Activated T-helper 2 cell treated with anti-CD3 and anti-CD28 coated beads, Interferon-gamma antibody, Interleukin-2, Interleukin-4, amounts not matched to agents 10 μg/mL and 5 μg/mL and 100 μg/mL, durations not matched to agents 14 hours and 24 hours and 36 hours (primary cell): ENCODE measurements around the gene PRSS23. TPM values are rescaled to one million over a fixed set of nuclear protein-coding genes. Genes with fewer than 3 reads are reported as not detected.
"Not testable (repeated sequence)": the region's sequence is repeated elsewhere in the genome, so short reads cannot be mapped to it uniquely, and the experiment has no call there.

Source experiments
- DNase-seq: peaks from one replicate; pipeline ENCODE4 v3.0.0; 2021; ENCODE audit warnings: low spot score
- H3K27ac Mint-ChIP-seq: one replicate; pipeline ENCODE4 v1.8.0; 2021; ENCODE audit warnings: mixed read lengths
- H3K27me3 Mint-ChIP-seq: one replicate; pipeline ENCODE4 v1.8.0; 2021; ENCODE audit warnings: low read depth, mixed read lengths
- H3K36me3 Mint-ChIP-seq: one replicate; pipeline ENCODE4 v1.8.0; 2021; ENCODE audit warnings: low read depth, mixed read lengths
- H3K4me1 Mint-ChIP-seq: one replicate; pipeline ENCODE4 v1.8.0; 2021; ENCODE audit warnings: low read depth, mixed read lengths
- H3K4me3 Mint-ChIP-seq: one replicate; pipeline ENCODE4 v1.8.0; 2021; ENCODE audit warnings: low read depth, mild to moderate bottlenecking, moderate library complexity, mixed read lengths
- H3K9me3 Mint-ChIP-seq: one replicate; pipeline ENCODE4 v1.8.0; 2021; ENCODE audit warnings: mixed read lengths
- intact Hi-C: fragments of 100-400 bp; cut with micrococcal nuclease; formaldehyde crosslinking; loops from one replicate; pipeline ENCODE4 v1.15.1; 2023
- total RNA-seq: library from RNA; stranded (reverse); gene quantifications from 2 replicates; pipeline ENCODE4 v1.2.3, GENCODE V29; 2022

The PRSS23 gene
- total RNA-seq, 1 donor from 2014 or later: 5.4 TPM

DNA sequence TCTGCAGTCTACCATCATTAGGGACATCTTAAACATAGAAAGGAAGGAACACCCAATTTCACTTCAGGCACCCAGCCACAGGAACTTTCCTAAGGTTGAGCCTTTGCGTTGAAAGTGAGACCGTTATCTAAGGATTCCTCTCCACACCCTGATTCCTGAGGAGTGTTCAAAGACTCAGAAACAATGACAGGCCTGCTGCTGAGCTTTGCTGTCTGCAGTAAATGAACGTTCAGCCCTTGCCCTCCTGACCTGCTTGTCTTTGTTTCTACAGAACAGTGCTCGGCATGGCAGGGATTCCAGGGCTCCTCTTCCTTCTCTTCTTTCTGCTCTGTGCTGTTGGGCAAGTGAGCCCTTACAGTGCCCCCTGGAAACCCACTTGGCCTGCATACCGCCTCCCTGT, 7.0 kb downstream of the PRSS23 start:
- H3K36me3 Mint-ChIP-seq: no peaks in the 10 kb centered on the region
- H3K4me1 Mint-ChIP-seq: peaks cover 44% of the 10 kb centered on the region
- peaks cover 23% of the 10 kb centered on the region for H3K27me3 Mint-ChIP-seq
- intact Hi-C loops: loop anchor here (2.0 to 10.0 kb wide), 8 partner anchors 227 to 1183 kb away; partner anchors contain the start of genes DLG2, PICALM, TMEM126B and TMEM135
- H3K27ac Mint-ChIP-seq: no peak overlapping the region
- H3K9me3 Mint-ChIP-seq: no peaks in the 10 kb centered on the region
- no peak overlapping the region for H3K4me3 Mint-ChIP-seq
- no peak for DNase-seq

DNA sequence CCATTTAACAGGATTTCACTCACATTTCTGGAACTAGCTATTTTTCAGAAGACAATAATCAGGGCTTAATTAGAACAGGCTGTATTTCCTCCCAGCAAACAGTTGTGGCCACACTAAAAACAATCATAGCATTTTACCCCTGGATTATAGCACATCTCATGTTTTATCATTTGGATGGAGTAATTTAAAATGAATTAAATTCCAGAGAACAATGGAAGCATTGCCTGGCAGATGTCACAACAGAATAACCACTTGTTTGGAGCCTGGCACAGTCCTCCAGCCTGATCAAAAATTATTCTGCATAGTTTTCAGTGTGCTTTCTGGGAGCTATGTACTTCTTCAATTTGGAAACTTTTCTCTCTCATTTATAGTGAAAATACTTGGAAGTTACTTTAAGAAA, 9.2 kb downstream of the PRSS23 start:
- Mint-ChIP-seq H3K9me3 (no peaks in the 10 kb centered on the region), H3K4me1 (peaks cover 26% of the 10 kb centered on the region), H3K27ac (no peak overlapping the region), H3K4me3 (no peak overlapping the region), H3K27me3 (peaks cover 17% of the 10 kb centered on the region), H3K36me3 (no peaks in the 10 kb centered on the region)
- intact Hi-C loops: loop anchor here (5.0 to 10.0 kb wide), 6 partner anchors 225 to 1185 kb away; partner anchors contain the start of genes DLG2, PICALM, TMEM126B and TMEM135
- no peak for DNase-seq

DNA sequence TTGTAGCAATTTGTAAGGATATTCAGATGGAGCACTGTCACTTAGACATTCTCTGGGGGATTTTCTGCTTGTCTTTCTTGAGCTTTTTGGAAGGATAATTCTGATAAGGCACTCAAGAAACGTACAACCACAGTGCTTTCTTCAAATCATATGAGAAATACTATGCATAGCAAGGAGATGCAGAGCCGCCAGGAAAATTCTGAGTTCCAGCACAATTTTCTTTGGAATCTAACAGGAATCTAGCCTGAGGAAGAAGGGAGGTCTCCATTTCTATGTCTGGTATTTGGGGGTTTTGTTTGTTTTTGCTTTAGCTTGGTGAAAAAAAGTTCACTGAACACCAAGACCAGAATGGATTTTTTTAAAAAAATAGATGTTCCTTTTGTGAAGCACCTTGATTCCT, 9.9 kb downstream of the PRSS23 start:
- Mint-ChIP-seq H3K36me3 (no peaks in the 10 kb centered on the region), H3K4me1 (peaks cover 19% of the 10 kb centered on the region), H3K9me3 (no peaks in the 10 kb centered on the region), H3K27me3 (peaks cover 16% of the 10 kb centered on the region), H3K27ac (no peak overlapping the region), H3K4me3 (no peak overlapping the region)
- no peak for DNase-seq
- intact Hi-C loops: loop anchor here (10.0 kb wide), 1 partner anchor 1215 kb away; no protein-coding TSS in a partner anchor

DNA sequence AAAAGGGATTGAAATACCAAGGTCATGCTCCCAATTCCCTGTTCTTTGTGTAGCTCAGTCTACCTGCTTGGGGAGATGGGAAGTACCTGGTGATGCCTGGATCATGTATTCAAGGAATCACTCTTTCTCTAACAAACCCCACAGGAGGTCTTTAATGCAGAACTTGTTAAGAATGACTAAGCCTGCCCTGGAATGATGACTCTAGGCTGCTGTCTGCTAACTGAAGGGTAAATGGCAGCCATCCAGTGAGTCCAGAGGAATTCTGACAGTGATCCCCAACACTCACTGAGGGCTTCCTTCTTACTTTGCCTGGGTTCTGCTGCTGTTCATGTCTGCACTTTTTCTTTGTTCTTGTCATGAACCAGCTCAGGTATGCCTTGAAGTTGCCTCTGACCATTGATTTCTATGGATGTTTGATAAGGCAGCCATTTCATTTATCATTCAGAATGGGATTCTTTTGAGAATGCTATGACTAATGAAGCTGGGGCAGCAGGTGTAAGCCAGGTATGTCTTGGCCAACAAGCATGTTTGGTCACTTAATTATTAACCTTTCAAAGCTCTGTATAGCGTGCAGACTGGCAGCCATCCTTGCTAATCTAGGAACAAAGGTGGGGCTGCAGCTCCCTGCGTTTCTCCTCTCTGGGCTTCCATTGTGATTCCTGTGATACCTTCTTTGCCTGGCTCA, 11.4 kb downstream of the PRSS23 start:
- Mint-ChIP-seq H3K9me3 (no peaks in the 10 kb centered on the region), H3K27ac (no peak overlapping the region), H3K36me3 (no peaks in the 10 kb centered on the region), H3K4me1 (peaks cover 7% of the 10 kb centered on the region), H3K27me3 (peaks cover 28% of the 10 kb centered on the region), H3K4me3 (no peak overlapping the region)
- DNase-seq: no peak
- intact Hi-C loops: loop anchor here (10.0 kb wide), 1 partner anchor 1217 kb away; no protein-coding TSS in a partner anchor

DNA sequence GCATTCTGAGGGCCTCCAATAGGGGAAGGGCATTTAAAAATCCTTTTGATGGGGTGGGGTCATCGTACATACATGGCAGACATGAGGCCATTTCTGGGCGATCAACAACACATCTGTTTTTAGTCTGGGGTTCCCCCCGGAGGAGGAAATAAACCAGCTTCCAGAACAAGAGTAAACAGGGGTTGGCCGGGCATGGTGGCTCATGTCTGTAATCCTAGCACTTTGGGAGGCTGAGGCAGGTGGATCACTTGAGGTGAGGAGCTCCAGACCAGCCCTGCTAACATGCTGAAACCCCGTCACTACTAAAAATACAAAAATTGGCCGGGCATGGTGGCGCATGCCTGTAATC, 12.0 kb downstream of the PRSS23 start:
- H3K27ac Mint-ChIP-seq: no peak overlapping the region
- no peak overlapping the region for H3K4me3 Mint-ChIP-seq
- H3K9me3 Mint-ChIP-seq: no peaks in the 10 kb centered on the region
- DNase-seq: no peak
- H3K4me1 Mint-ChIP-seq: peaks cover 3% of the 10 kb centered on the region
- peaks cover 31% of the 10 kb centered on the region for H3K27me3 Mint-ChIP-seq
- no peaks in the 10 kb centered on the region for H3K36me3 Mint-ChIP-seq
- intact Hi-C loops: loop anchor here (10.0 kb wide), 1 partner anchor 1217 kb away; no protein-coding TSS in a partner anchor

DNA sequence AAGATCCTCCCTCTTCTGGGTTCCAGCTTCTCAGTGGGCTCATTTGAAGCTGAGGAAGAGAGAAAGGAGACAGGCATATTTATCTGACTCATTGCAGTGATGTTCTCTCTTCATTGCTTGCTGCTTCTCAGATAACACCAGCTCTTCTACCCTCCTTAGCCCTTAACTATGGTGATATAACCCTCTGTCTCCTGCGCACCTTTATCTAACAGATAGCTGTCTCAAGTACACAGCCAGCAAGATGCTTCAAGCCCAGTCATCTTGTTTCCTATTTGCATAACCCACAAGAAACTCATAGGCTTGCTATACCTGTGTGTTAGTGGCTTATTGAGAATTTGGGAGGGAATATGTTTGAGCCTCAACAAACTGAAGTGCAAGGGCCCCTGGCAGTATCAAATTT, 12.6 kb downstream of the PRSS23 start:
- no peaks in the 10 kb centered on the region for H3K36me3 Mint-ChIP-seq
- intact Hi-C loops: loop anchor here (10.0 kb wide), 1 partner anchor 1218 kb away; no protein-coding TSS in a partner anchor
- H3K27ac Mint-ChIP-seq: no peak overlapping the region
- H3K27me3 Mint-ChIP-seq: peaks cover 29% of the 10 kb centered on the region
- H3K4me3 Mint-ChIP-seq: no peak overlapping the region
- DNase-seq: no peak
- H3K9me3 Mint-ChIP-seq: no peaks in the 10 kb centered on the region
- H3K4me1 Mint-ChIP-seq: no peaks in the 10 kb centered on the region

DNA sequence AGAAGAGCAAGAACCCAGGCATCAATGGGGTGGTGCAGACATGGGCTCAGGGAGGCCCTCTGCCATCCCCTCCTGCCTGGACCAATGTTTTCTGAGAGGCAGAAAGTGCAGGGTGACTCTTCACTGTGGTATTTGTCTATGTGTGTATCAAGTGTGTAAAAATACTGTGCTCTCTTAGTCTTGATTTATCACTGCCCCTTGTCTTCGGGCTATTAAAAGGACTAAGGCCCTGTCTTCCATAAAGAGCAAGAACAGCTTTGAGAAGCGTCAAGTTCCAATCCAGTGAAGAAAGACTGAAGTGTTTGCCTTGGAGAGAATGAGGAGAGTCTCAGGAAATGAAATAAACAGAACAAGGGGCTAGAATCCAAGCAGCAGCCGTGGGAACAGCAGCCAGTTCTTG, 14.4 kb downstream of the PRSS23 start:
- Mint-ChIP-seq H3K4me3 (no peak overlapping the region), H3K27me3 (peaks cover 27% of the 10 kb centered on the region), H3K36me3 (no peaks in the 10 kb centered on the region), H3K4me1 (no peaks in the 10 kb centered on the region), H3K27ac (no peak overlapping the region), H3K9me3 (no peaks in the 10 kb centered on the region)
- DNase-seq: no peak
- intact Hi-C loops: loop anchor here (5.0 to 10.0 kb wide), 2 partner anchors 962 to 1220 kb away; no protein-coding TSS in a partner anchor

DNA sequence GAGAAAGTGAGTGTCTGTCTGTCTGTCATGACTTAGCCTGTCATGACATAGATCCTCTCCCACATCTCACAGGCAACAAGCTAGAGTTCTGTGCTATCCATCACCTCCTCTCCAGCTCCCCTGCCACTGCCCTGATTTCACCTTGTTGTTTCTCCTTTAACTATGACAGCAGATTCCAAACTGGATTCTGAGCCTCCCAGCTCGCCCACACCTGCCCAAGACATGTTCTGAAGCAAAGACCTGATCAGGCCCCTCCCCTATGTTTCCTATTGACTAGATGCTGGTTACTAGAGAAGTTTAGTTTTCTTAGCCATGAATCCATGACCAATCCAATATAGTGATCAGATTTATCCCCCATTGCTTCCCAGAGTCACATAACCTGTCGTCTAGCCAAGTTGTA, 15.4 kb downstream of the PRSS23 start:
- Mint-ChIP-seq H3K36me3 (no peaks in the 10 kb centered on the region), H3K27me3 (peaks cover 27% of the 10 kb centered on the region), H3K27ac (no peak overlapping the region), H3K4me3 (no peak overlapping the region), H3K4me1 (no peaks in the 10 kb centered on the region), H3K9me3 (no peaks in the 10 kb centered on the region)
- intact Hi-C loops: loop anchor here (5.0 to 10.0 kb wide), 2 partner anchors 963 to 1221 kb away; no protein-coding TSS in a partner anchor
- no peak for DNase-seq

DNA sequence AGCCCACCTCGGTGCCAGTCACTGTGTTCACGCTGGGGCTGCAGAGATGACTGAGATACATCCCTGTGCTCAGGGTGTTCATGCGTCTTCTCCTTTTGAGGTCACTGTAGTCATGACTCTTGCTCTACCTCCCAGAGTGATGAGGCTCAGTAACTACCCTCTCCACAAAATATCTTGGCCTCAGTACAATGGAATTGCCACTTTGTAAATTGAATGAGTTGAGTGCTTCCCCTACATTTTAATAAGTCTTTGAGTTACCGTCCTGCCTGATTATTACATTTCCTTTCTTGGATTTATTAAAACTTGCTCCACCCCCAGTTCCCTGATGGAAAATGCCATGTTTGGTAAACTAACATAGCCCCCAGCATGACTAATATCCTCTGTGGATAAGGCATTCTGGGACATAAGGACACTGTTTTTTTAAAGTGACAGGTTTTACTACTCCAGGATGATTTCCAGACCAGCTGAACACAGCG, 15.9 kb downstream of the PRSS23 start:
- Mint-ChIP-seq H3K4me1 (no peaks in the 10 kb centered on the region), H3K4me3 (no peak overlapping the region), H3K27ac (no peak overlapping the region), H3K9me3 (no peaks in the 10 kb centered on the region), H3K36me3 (no peaks in the 10 kb centered on the region), H3K27me3 (peaks cover 24% of the 10 kb centered on the region)
- intact Hi-C loops: loop anchor here (5.0 to 10.0 kb wide), 2 partner anchors 964 to 1221 kb away; no protein-coding TSS in a partner anchor
- DNase-seq: no peak

DNA sequence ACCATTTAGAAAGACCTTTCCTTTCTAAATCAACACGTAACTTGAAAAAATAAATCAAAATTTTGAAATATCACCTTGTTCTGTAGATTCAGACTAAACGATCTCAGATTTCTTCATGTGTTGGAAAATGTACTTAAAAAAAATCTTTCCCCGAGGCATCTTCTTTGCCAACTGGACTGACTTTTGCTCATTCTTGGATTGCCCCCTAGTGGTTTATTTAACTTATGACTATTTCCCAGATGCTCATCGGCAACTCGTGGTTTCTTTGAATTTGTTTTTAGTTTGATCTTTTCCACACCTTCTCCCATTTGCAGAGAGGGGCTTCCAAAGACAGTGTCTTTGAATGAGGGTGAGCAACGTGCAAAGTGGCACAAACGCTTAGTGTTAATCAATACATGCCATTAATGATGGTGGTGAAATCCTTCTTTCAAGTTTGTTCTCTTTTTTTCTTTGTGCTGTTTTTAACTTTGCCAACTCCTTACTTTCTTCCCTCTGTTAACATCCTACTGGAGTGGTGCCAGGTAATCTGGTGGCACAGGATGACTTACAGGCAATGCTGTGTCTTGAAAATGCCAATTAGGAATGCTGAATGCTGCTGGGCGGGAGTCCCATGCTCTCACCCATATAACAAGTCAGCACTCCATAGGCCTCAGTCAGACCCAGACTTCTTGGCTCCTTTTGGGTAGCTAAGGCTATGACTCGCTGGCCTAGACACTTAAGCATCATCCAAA, 18.3 kb downstream of the PRSS23 start:
- intact Hi-C loops: loop anchor here (1.0 to 10.0 kb wide), 4 partner anchors 210 to 1224 kb away; no protein-coding TSS in a partner anchor
- Mint-ChIP-seq H3K9me3 (no peaks in the 10 kb centered on the region), H3K27ac (no peak overlapping the region), H3K36me3 (no peaks in the 10 kb centered on the region), H3K27me3 (peaks cover 20% of the 10 kb centered on the region), H3K4me1 (no peaks in the 10 kb centered on the region), H3K4me3 (no peak overlapping the region)
- DNase-seq: no peak

DNA sequence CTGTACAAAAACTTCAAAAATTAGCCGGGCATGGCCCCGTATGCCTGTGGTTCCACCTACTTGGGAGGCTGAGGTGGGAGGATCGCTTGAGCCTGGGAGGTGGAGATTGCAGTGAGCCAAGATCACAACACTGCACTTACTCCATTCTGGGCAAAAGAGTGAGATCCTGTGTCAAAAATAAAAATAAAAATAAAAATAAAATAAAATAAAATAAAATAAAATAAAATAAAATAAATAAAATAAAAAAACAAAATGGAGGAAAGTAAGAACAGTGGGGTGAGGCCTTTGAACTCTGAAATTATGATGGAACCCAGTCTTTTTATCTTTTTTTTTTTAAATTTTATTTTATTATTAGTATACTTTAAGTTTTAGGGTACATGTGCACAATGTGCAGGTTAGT, 23.8 kb downstream of the PRSS23 start:
- H3K4me3 Mint-ChIP-seq, H3K27ac Mint-ChIP-seq, intact Hi-C loops, H3K9me3 Mint-ChIP-seq, H3K36me3 Mint-ChIP-seq, H3K4me1 Mint-ChIP-seq, DNase-seq, H3K27me3 Mint-ChIP-seq: not testable (repeated sequence)

DNA sequence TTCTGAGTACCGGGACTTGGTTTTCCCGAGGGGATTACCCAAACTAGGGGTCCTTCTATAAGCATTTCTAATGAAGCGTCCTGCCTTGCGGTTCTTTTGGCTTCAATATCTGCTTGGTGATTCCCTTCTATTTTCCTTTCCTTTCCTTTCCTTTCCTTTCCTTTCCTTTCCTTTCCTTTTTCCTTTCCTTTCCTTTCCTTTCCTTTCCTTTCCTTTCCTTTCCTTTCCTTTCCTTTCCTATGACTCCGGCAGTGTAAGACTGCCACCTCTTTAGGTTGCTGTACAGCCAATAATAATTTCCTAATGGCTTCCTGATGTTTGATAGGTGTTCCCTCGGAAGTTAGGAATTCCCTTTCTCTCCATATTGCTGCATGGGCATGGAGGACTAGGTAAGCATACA, 34.0 kb downstream of the PRSS23 start:
- H3K27ac Mint-ChIP-seq, H3K36me3 Mint-ChIP-seq, H3K4me1 Mint-ChIP-seq, H3K9me3 Mint-ChIP-seq, intact Hi-C loops, DNase-seq, H3K4me3 Mint-ChIP-seq, H3K27me3 Mint-ChIP-seq: not testable (repeated sequence)
